Dermis blood vessel endothelial cell (primary cell): ENCODE measurements around the gene MPC1L. TPM values are rescaled to one million over a fixed set of nuclear protein-coding genes. Genes with fewer than 3 reads are reported as not detected.
A peak's percentile ranks its signal among the peaks of the same experiment; 100 is the strongest.

Source experiments
- DNase-seq: peaks from one replicate; pipeline ENCODE4 v3.0.0; 2010
- total RNA-seq: library from RNA; depleted of rRNA; stranded (reverse); fragments of >200 nt; gene quantifications from 2 replicates; pipeline ENCODE4 v1.2.3, GENCODE V29; 2014

MPC1L gene
- total RNA-seq, 1 donor from 2014 or later: not detected

- DNase-seq: no peak
These were observed 9.0 kb downstream of the MPC1L start for GRCh38 chrX:40632199-40632598.

GRCh38 chrX:40637687-40638086 lies 14.5 kb downstream of the MPC1L start:
- no peak for DNase-seq

- DNase-seq: peak; percentile 28
These were observed 20.9 kb downstream of the MPC1L start for GRCh38 chrX:40644176-40644575.

- DNase-seq: peak; percentile 65
These were observed 21.7 kb downstream of the MPC1L start for GRCh38 chrX:40644821-40645358.

GRCh38 chrX:40646489-40647306 lies 23.5 kb downstream of the MPC1L start:
- DNase-seq: peak; percentile 12

- DNase-seq: peak; percentile 89
These were observed 24.3 kb downstream of the MPC1L start, which contains the start of gene CXorf38 for GRCh38 chrX:40647307-40648197. Gene CXorf38 (minus strand): TSS chrX:40647561. CDS start chrX:40647520, 41 bp downstream.

- DNase-seq: peak; percentile 75
These were observed 28.5 kb downstream of the MPC1L start for GRCh38 chrX:40651620-40652223.

- no peak for DNase-seq
These were observed 29.4 kb downstream of the MPC1L start for GRCh38 chrX:40652664-40653063.

- DNase-seq: no peak
These were observed 30.3 kb downstream of the MPC1L start for GRCh38 chrX:40653535-40653934.

GRCh38 chrX:40660381-40660780 lies 37.2 kb downstream of the MPC1L start:
- no peak for DNase-seq

- DNase-seq: no peak
These were observed 38.3 kb downstream of the MPC1L start for GRCh38 chrX:40661489-40661888.

- no peak for DNase-seq
These were observed 40.0 kb downstream of the MPC1L start for GRCh38 chrX:40663078-40663740.

GRCh38 chrX:40663880-40664630 lies 40.8 kb downstream of the MPC1L start:
- DNase-seq: peak; percentile 43

GRCh38 chrX:40671126-40671525 lies 47.9 kb downstream of the MPC1L start:
- no peak for DNase-seq

Other genes with a start within 250 kb of the MPC1L start
- 82.0 and 101 TPM in 2 replicates for gene ATP6AP2, start 42.5 kb upstream of the MPC1L start, total RNA-seq
- gene CXorf38, start 24.1 kb downstream of the MPC1L start, total RNA-seq: 16.5 and 17.1 TPM in 2 replicates
- 26.7 and 37.2 TPM in 2 replicates for gene MED14, start 112.1 kb downstream of the MPC1L start, total RNA-seq